Liver (tissue), 9 donors: ENCODE data around the gene ATP11A. TPM values are rescaled to one million over a fixed set of nuclear protein-coding genes. Genes with fewer than 3 reads are reported as not detected.

ENCODE experiments used
- DNase-seq: peaks from one replicate; pipeline ENCODE4 v3.0.0-alpha.2; 2017; ENCODE audit warnings: low spot score
- H3K27ac ChIP-seq, 2 donors: one replicate each; pipeline ENCODE4 v1.7.0; 2013; ENCODE audit warnings: inconsistent platforms in 2 of 2, low read length in 2 of 2, control low read depth in 1 of 2, low read depth in 1 of 2, mild to moderate bottlenecking in 1 of 2
- H3K27me3 ChIP-seq, 4 donors: one replicate each; pipeline versions ENCODE4 v1.6.1 to v1.7.0; 2013; ENCODE audit warnings: low read length in 3 of 4, inconsistent platforms in 1 of 4, mild to moderate bottlenecking in 1 of 4, moderate library complexity in 1 of 4; ENCODE audit not compliant: control insufficient read depth in 4 of 4, insufficient read depth in 4 of 4
- H3K36me3 ChIP-seq, 4 donors: one replicate each; pipeline versions ENCODE4 v1.6.1 to v1.7.0; 2013; ENCODE audit warnings: low read length in 3 of 4, mild to moderate bottlenecking in 3 of 4, low read depth in 1 of 4, moderate library complexity in 1 of 4; ENCODE audit not compliant: control insufficient read depth in 4 of 4, insufficient read depth in 3 of 4
- H3K4me1 ChIP-seq, 4 donors: one replicate each; pipeline versions ENCODE4 v1.6.1 to v1.7.0; 2013; ENCODE audit warnings: low read length in 3 of 4, mild to moderate bottlenecking in 3 of 4, moderate library complexity in 1 of 4; ENCODE audit not compliant: control insufficient read depth in 4 of 4, insufficient read depth in 4 of 4
- H3K4me3 ChIP-seq, 3 donors: one replicate each; pipeline versions ENCODE4 v1.6.1 to v1.7.0; 2013; ENCODE audit warnings: low read length in 3 of 3, control low read depth in 1 of 3, low read depth in 1 of 3, mild to moderate bottlenecking in 1 of 3
- H3K9ac ChIP-seq, 2 donors: one replicate each; pipeline ENCODE4 v1.7.0; 2013; ENCODE audit warnings: low read length in 2 of 2, mild to moderate bottlenecking in 2 of 2, moderate library complexity in 2 of 2, control low read depth in 1 of 2, low read depth in 1 of 2
- H3K9me3 ChIP-seq, 4 donors: one replicate each; pipeline versions ENCODE4 v1.6.1 to v1.7.0; 2013; ENCODE audit warnings: low read length in 3 of 4; ENCODE audit not compliant: control insufficient read depth in 4 of 4
- EGR1 ChIP-seq, 2 donors: IDR thresholded peaks; 2 replicates each; pipeline ENCODE4 v1.6.1; 2016 to 2018; ENCODE audit warnings: antibody characterized with exemption in 2 of 2, low read depth in 2 of 2
- FOXA1 ChIP-seq: IDR thresholded peaks from 2 replicates; pipeline ENCODE4 v1.6.1; 2016; ENCODE audit warnings: antibody characterized with exemption
- FOXA2 ChIP-seq: IDR thresholded peaks from 2 replicates; pipeline ENCODE4 v1.6.1; 2016; ENCODE audit warnings: antibody characterized with exemption
- GABPA ChIP-seq, 2 donors: IDR thresholded peaks in 1 of 2; conservative IDR thresholded peaks in 1 of 2; 2 replicates each; pipeline ENCODE4 v1.6.1; 2016; ENCODE audit warnings: antibody characterized with exemption in 2 of 2, mild to moderate bottlenecking in 1 of 2, moderate library complexity in 1 of 2
- HNF4A ChIP-seq, 2 donors: conservative IDR thresholded peaks; 2 replicates each; pipeline ENCODE4 v1.6.1; 2016; ENCODE audit warnings: antibody characterized with exemption in 2 of 2, mild to moderate bottlenecking in 2 of 2
- HNF4G ChIP-seq: IDR thresholded peaks from 2 replicates; pipeline ENCODE4 v1.6.1; 2016; ENCODE audit warnings: antibody characterized with exemption
- JUND ChIP-seq, 2 donors: IDR thresholded peaks; 2 replicates each; pipeline ENCODE4 v1.6.1; 2016; ENCODE audit warnings: antibody characterized with exemption in 2 of 2
- NR2F2 ChIP-seq: IDR thresholded peaks from 2 replicates; pipeline ENCODE4 v1.6.1; 2016; ENCODE audit warnings: antibody characterized with exemption
- RAD21 ChIP-seq, 2 donors: IDR thresholded peaks; 2 replicates each; pipeline ENCODE4 v1.6.1; 2016; ENCODE audit warnings: antibody characterized with exemption in 2 of 2, mild to moderate bottlenecking in 2 of 2
- RXRA ChIP-seq, 2 donors: IDR thresholded peaks; 2 replicates each; pipeline ENCODE4 v1.6.1; 2017 to 2018; ENCODE audit warnings: antibody characterized with exemption in 2 of 2, mild to moderate bottlenecking in 1 of 2
- SP1 ChIP-seq: IDR thresholded peaks from 2 replicates; pipeline ENCODE4 v1.6.1; 2018; ENCODE audit warnings: antibody characterized with exemption, mild to moderate bottlenecking
- TAF1 ChIP-seq: conservative IDR thresholded peaks from 2 replicates; pipeline ENCODE4 v1.6.1; 2016; ENCODE audit warnings: antibody characterized with exemption, mild to moderate bottlenecking
- YY1 ChIP-seq: IDR thresholded peaks from 2 replicates; pipeline ENCODE4 v1.6.1; 2016; ENCODE audit warnings: antibody characterized with exemption, mild to moderate bottlenecking
- WGBS: extraction: QIAGEN DNeasy Blood & Tissue Kit; methylation state at CpG from one replicate; pipeline ENCODE4 v1.1.7; 2013; 5-methylcytosine and 5-hydroxymethylcytosine counted together
- polyA plus RNA-seq, 2 donors: library from polyadenylated mRNA; stranded (reverse) in 1 of 2; unstranded in 1 of 2; fragments of 200-250 nt in 1 of 2; fragments of >200 nt in 1 of 2; fragmentation: Nextera tagmentation in 1 of 2; extraction: Ambion mirVana in 1 of 2; gene quantifications; one replicate each; pipeline versions ENCODE4 v1.2.1 to v1.2.3, GENCODE V29; 2013 to 2015
- total RNA-seq, 2 donors: library from RNA; depleted of rRNA; stranded (reverse); fragments of >200 nt; gene quantifications; one replicate each; pipeline ENCODE4 v1.2.3, GENCODE V29; 2014
- TF ChIP-seq, protein P1 (sequence below): IDR thresholded peaks from 2 replicates; pipeline ENCODE4 v1.6.1; 2016; ENCODE audit warnings: antibody characterized with exemption
- TF ChIP-seq, protein P2 (sequence below): fragments of 150-350 bp; IDR thresholded peaks from 2 replicates; pipeline ENCODE4 v1.5.1; 2017; ENCODE audit warnings: improper control_type of control experiment, low read depth, low read length; ENCODE audit not compliant: missing input control
- TF ChIP-seq, protein P3 (sequence below): IDR thresholded peaks from 2 replicates; pipeline ENCODE4 v1.6.1; 2016; ENCODE audit warnings: antibody characterized with exemption, mild to moderate bottlenecking
- TF ChIP-seq, protein P4 (sequence below): IDR thresholded peaks from 2 replicates; pipeline ENCODE4 v1.6.1; 2016; ENCODE audit warnings: antibody characterized with exemption
- TF ChIP-seq, protein P5 (sequence below): IDR thresholded peaks from 2 replicates; pipeline ENCODE4 v1.6.1; 2016; ENCODE audit warnings: antibody characterized with exemption
- donor health status: healthy.
- donor health status: healthy.
- donor health status: healthy.
- donor health status: healthy.
- donor health status: healthy.

Gene ATP11A
- total and polyA plus RNA-seq, 4 donors = 8.7 to 27.9 (median 13.8) TPM

DNA sequence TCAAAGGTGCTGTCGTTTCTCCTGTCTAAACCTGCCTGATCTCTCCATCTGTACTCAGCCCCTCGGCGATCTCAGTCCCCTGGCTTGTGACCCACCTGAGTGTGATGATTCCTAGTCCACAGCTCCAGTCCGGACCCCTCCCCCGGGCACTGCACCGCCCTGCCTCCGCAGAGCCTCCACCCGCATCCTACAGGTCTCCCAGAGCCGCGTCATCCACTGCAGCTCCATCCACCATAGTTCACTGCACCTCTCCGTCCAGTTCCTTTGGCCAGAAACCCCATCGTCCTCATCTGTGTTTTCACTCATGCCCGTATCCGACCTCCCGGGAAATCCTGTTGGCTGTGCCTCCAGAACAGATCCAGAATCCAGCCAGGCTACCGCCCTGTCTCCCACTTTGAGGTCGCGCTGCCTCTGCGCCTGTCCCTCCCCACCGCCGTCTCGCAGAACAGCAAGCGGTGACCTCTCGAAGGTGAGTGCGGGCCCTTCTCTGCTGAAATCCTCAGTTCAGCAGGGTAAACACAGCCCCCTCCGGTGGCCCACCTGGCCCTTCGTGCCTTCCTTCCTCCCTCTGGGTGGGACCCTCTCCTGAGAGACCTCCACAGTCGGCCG, 227.3 kb downstream of the ATP11A start:
- Histone ChIP-seq H3K36me3 (no peaks in the 10 kb centered on the region), H3K4me3 (no peak overlapping the region), H3K9ac (no peak overlapping the region), H3K27ac (no peak overlapping the region), H3K9me3 (no peaks in the 10 kb centered on the region), H3K27me3 (no peaks in the 10 kb centered on the region), H3K4me1 (no peaks in the 10 kb centered on the region)
- TF ChIP-seq RXRA (IDR thresholded peaks at IDR 0.05) = no peak
- TF ChIP-seq GABPA (IDR thresholded peaks at IDR 0.05 in 1 of 2, conservative IDR thresholded peaks at IDR 0.05 in 1 of 2) = no peak
- no peak for TF ChIP-seq JUND (IDR thresholded peaks at IDR 0.05)
- TF ChIP-seq HNF4G = no peak
- TF ChIP-seq, protein P1, sequence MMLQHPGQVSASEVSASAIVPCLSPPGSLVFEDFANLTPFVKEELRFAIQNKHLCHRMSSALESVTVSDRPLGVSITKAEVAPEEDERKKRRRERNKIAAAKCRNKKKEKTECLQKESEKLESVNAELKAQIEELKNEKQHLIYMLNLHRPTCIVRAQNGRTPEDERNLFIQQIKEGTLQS = no peak
- no peak for TF ChIP-seq NR2F2
- no peak for TF ChIP-seq SP1
- TF ChIP-seq, protein P2, sequence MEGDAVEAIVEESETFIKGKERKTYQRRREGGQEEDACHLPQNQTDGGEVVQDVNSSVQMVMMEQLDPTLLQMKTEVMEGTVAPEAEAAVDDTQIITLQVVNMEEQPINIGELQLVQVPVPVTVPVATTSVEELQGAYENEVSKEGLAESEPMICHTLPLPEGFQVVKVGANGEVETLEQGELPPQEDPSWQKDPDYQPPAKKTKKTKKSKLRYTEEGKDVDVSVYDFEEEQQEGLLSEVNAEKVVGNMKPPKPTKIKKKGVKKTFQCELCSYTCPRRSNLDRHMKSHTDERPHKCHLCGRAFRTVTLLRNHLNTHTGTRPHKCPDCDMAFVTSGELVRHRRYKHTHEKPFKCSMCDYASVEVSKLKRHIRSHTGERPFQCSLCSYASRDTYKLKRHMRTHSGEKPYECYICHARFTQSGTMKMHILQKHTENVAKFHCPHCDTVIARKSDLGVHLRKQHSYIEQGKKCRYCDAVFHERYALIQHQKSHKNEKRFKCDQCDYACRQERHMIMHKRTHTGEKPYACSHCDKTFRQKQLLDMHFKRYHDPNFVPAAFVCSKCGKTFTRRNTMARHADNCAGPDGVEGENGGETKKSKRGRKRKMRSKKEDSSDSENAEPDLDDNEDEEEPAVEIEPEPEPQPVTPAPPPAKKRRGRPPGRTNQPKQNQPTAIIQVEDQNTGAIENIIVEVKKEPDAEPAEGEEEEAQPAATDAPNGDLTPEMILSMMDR = no peak
- TF ChIP-seq HNF4A (conservative IDR thresholded peaks at IDR 0.05) = no peak
- TF ChIP-seq FOXA1 = no peak
- no peak for TF ChIP-seq FOXA2
- TF ChIP-seq YY1 = no peak
- TF ChIP-seq EGR1 (IDR thresholded peaks at IDR 0.05; ENCODE audit: low read depth in 2 of 2) = no peak
- TF ChIP-seq TAF1 = no peak
- TF ChIP-seq, protein P3, sequence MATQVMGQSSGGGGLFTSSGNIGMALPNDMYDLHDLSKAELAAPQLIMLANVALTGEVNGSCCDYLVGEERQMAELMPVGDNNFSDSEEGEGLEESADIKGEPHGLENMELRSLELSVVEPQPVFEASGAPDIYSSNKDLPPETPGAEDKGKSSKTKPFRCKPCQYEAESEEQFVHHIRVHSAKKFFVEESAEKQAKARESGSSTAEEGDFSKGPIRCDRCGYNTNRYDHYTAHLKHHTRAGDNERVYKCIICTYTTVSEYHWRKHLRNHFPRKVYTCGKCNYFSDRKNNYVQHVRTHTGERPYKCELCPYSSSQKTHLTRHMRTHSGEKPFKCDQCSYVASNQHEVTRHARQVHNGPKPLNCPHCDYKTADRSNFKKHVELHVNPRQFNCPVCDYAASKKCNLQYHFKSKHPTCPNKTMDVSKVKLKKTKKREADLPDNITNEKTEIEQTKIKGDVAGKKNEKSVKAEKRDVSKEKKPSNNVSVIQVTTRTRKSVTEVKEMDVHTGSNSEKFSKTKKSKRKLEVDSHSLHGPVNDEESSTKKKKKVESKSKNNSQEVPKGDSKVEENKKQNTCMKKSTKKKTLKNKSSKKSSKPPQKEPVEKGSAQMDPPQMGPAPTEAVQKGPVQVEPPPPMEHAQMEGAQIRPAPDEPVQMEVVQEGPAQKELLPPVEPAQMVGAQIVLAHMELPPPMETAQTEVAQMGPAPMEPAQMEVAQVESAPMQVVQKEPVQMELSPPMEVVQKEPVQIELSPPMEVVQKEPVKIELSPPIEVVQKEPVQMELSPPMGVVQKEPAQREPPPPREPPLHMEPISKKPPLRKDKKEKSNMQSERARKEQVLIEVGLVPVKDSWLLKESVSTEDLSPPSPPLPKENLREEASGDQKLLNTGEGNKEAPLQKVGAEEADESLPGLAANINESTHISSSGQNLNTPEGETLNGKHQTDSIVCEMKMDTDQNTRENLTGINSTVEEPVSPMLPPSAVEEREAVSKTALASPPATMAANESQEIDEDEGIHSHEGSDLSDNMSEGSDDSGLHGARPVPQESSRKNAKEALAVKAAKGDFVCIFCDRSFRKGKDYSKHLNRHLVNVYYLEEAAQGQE = no peak
- TF ChIP-seq RAD21 (IDR thresholded peaks at IDR 0.05) = no peak
- TF ChIP-seq, protein P4, sequence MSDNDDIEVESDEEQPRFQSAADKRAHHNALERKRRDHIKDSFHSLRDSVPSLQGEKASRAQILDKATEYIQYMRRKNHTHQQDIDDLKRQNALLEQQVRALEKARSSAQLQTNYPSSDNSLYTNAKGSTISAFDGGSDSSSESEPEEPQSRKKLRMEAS = no peak
- TF ChIP-seq, protein P5, sequence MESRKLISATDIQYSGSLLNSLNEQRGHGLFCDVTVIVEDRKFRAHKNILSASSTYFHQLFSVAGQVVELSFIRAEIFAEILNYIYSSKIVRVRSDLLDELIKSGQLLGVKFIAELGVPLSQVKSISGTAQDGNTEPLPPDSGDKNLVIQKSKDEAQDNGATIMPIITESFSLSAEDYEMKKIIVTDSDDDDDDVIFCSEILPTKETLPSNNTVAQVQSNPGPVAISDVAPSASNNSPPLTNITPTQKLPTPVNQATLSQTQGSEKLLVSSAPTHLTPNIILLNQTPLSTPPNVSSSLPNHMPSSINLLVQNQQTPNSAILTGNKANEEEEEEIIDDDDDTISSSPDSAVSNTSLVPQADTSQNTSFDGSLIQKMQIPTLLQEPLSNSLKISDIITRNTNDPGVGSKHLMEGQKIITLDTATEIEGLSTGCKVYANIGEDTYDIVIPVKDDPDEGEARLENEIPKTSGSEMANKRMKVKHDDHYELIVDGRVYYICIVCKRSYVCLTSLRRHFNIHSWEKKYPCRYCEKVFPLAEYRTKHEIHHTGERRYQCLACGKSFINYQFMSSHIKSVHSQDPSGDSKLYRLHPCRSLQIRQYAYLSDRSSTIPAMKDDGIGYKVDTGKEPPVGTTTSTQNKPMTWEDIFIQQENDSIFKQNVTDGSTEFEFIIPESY = no peak
- DNase-seq = no peak
- WGBS = 96% methylated on average over 29 of the region's 29 CpGs
